ENCODE data around the gene TEN1. TPM values are rescaled to one million over a fixed set of nuclear protein-coding genes. Genes with fewer than 3 reads are reported as not detected.
A peak's percentile ranks its signal among the peaks of the same experiment; 100 is the strongest.

The TEN1 gene
- total and polyA plus RNA-seq, 2 of the 13 experiments (the other 11 are each of a cell fraction or from before 2014, with no cell fraction given) = 18.0 to 21.3 TPM

DNA sequence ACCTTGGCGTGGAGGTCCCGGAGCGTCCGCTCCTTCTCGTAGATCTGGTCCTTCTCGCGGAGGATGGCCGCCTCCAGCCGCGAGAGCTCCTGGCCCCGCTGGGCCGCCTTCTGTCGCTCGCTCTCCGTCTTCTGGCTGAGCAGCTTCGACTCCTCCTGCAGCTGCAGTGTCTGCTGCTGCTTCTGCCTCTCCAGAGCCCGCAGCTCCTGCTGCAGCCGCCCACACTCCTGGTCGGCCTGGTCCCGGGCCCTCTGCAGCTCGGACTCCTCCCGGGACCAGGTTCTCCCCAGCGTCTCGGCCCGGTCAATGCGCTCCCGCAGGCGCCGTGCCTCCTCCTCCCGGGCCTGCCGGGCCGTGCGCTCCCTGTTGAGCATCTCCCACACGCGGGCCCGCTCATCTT is 29.2 kb downstream of the TEN1 start:
- TF ChIP-seq AGO2 (optimal IDR thresholded peaks at IDR 0.05; ENCODE audit: low read depth, low read length) = peak; percentile 1
- no peak for TF ChIP-seq SCMH1 (CRISPR knock-in tag; IDR thresholded peaks at IDR 0.05; ENCODE audit: borderline replicate concordance)
- ATAC-seq = no peak
- no peak overlapping the region for H3K4me3 ChIP-seq (replicated peaks in 1 of 3; ENCODE audit: insufficient read depth in 1 of 3, low read depth in 2 of 3, low read length in 3 of 3)
- no peak for FAIRE-seq
- H2AFZ ChIP-seq (ENCODE audit: low read length) = no peak overlapping the region
- ChIA-PET POLR2A (interaction anchor here (0.5 to 1.5 kb wide), 3 partner anchors 24 to 103 kb away, joined by 4 read pairs; partner anchors contain the start of gene MRPL38), CTCF (ENCODE audit: low intra/inter-chr PET ratio, low total read pairs) (no interaction called here)
- peaks cover 0 to 6% of the 10 kb centered on the region in 2 experiments; a peak in 2 of 5 replicates for H3K36me3 ChIP-seq (replicated peaks in 1 of 2; ENCODE audit: control insufficient read depth in 1 of 2, insufficient read depth in 2 of 2, low read length in 2 of 2)
- H3K27ac ChIP-seq (ENCODE audit: extremely low read length, insufficient read depth, low read length) = no peak overlapping the region
- WGBS (ENCODE audit: low lambda C conversion rate) = 98% methylated on average over 36 of the region's 36 CpGs
- no peaks in the 10 kb centered on the region for H4K20me1 ChIP-seq (ENCODE audit: insufficient read depth, low read length)
- H3K4me2 ChIP-seq (ENCODE audit: low read depth, low read length) = no peak overlapping the region
- intact Hi-C loops (cut with micrococcal nuclease; ENCODE audit: unreplicated experiment) (no loop called here), in situ Hi-C loops (cut with HindIII; ENCODE audit: extremely low pct_ligation_motif_present, low pct_unique_long_range_greater_than_20kb) (loop anchor here (5.0 kb wide), 2 partner anchors 51 to 101 kb away; no protein-coding TSS in a partner anchor)
- no peak overlapping the region for H3K9ac ChIP-seq (ENCODE audit: insufficient read depth, low read depth, low read length)
- peaks cover 28% of the 10 kb centered on the region for H3K4me1 ChIP-seq (ENCODE audit: insufficient read depth, low read length)
- no peaks in the 10 kb centered on the region for H3K79me2 ChIP-seq (ENCODE audit: insufficient read depth, low read length)
- no peaks in the 10 kb centered on the region for H3K27me3 ChIP-seq (ENCODE audit: control insufficient read depth in 1 of 2, insufficient read depth in 2 of 2, low read length in 2 of 2)
- BruUV-seq (replicated peaks) = no TSS peak
- no peaks in the 10 kb centered on the region for H3K9me3 ChIP-seq (ENCODE audit: low read length)
- no peak for DNase-seq (ENCODE audit: low spot score)

DNA sequence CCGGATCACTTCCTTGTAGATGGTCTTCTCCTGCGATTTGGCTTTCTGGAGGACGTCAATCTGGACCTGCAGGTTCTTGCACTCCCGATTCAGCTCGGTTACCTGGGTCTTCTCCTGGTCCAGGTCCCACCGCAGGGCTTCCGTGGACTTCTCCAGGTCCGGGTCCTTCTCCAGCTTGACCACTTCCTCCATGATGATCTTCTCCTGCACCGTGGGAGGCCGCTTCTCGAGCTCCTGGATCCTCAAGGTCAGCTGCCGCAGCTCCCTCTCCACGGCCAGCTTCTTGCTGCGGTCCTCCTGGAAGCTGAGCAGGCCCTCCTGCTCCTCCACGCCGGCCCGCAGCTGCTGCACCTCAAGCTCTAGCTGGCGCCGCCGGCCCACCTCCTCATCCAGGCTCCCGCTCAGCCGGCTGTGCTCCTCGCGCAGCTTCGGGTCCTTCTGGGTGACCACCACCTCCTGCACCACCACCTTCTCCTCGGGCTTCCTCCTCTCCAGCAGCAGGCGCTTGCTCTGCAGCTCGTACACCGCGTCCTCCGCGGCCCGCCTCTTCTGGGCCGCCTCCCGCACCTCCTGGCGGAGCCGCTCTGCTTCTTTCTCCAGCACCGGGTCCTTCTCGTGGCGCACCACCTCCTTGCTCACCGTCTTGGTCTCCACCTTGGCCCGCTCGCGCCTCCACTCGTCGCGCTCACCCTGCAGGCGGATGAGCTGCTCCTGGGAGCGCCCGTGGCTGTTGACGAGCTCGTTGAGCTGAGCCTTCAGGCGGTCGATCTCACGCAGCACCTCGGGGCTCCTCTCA is 29.8 kb downstream of the TEN1 start:
- CTCF ChIA-PET (ENCODE audit: low intra/inter-chr PET ratio, low total read pairs) = no interaction called here
- H3K4me2 ChIP-seq (ENCODE audit: low read depth, low read length) = no peak overlapping the region
- POLR2A ChIA-PET = interaction anchor here (1.4 to 1.5 kb wide), 2 partner anchors 23 to 104 kb away, joined by 4 read pairs; partner anchors contain the start of gene MRPL38

More for the DNA sequence above, 29.8 kb downstream of the TEN1 start:
- Histone ChIP-seq H2AFZ (ENCODE audit: low read length) (no peak overlapping the region), H3K27ac (ENCODE audit: extremely low read length, insufficient read depth, low read length) (no peak overlapping the region), H3K9ac (ENCODE audit: insufficient read depth, low read depth, low read length) (no peak overlapping the region), H3K79me2 (ENCODE audit: insufficient read depth, low read length) (no peaks in the 10 kb centered on the region), H3K36me3 (replicated peaks in 1 of 2; ENCODE audit: control insufficient read depth in 1 of 2, insufficient read depth in 2 of 2, low read length in 2 of 2) (peaks cover 0 to 6% of the 10 kb centered on the region in 2 experiments; a peak in 2 of 5 replicates), H3K27me3 (ENCODE audit: control insufficient read depth in 1 of 2, insufficient read depth in 2 of 2, low read length in 2 of 2) (no peaks in the 10 kb centered on the region), H4K20me1 (ENCODE audit: insufficient read depth, low read length) (no peaks in the 10 kb centered on the region), H3K9me3 (ENCODE audit: low read length) (no peaks in the 10 kb centered on the region), H3K4me1 (ENCODE audit: insufficient read depth, low read length) (peaks cover 24% of the 10 kb centered on the region), H3K4me3 (replicated peaks in 1 of 3; ENCODE audit: insufficient read depth in 1 of 3, low read depth in 2 of 3, low read length in 3 of 3) (no peak overlapping the region)
- no TSS peak for BruUV-seq (replicated peaks)
- no peak for DNase-seq (ENCODE audit: low spot score)
- peak; percentile 35; the same call in 1 of the 2 replicates for TF ChIP-seq ZC3H13 (CRISPR knock-in tag; IDR thresholded peaks at IDR 0.05)
- TF ChIP-seq ZUFSP (CRISPR knock-in tag; IDR thresholded peaks at IDR 0.05; ENCODE audit: borderline replicate concordance) = no peak
- no peak for TF ChIP-seq RAD21 (CRISPR knock-in tag; IDR thresholded peaks at IDR 0.05)
- peak; percentile 14 for TF ChIP-seq AGO2 (optimal IDR thresholded peaks at IDR 0.05; ENCODE audit: low read depth, low read length)
- TF ChIP-seq, protein P1, sequence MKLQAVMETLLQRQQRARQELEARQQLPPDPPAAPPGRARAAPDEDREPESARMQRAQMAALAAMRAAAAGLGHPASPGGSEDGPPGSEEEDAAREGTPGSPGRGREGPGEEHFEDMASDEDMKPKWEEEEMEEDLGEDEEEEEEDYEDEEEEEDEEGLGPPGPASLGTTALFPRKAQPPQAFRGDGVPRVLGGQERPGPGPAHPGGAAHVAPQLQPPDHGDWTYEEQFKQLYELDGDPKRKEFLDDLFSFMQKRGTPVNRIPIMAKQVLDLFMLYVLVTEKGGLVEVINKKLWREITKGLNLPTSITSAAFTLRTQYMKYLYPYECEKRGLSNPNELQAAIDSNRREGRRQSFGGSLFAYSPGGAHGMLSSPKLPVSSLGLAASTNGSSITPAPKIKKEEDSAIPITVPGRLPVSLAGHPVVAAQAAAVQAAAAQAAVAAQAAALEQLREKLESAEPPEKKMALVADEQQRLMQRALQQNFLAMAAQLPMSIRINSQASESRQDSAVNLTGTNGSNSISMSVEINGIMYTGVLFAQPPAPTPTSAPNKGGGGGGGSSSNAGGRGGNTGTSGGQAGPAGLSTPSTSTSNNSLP (IDR thresholded peaks at IDR 0.05; ENCODE audit: low read depth, low read length) = no peak
- in situ Hi-C loops (cut with HindIII; ENCODE audit: extremely low pct_ligation_motif_present, low pct_unique_long_range_greater_than_20kb) = loop anchor here (5.0 kb wide), 2 partner anchors 52 to 102 kb away; no protein-coding TSS in a partner anchor
- 96% methylated on average over 56 of the region's 56 CpGs for WGBS (ENCODE audit: low lambda C conversion rate)
- no peak for ATAC-seq
- intact Hi-C loops (cut with micrococcal nuclease; ENCODE audit: unreplicated experiment) = no loop called here
- FAIRE-seq = no peak

Measured in HepG2 (cell line).